IMR-90 (cell line): ENCODE data around the gene SLC4A8.

Experiments used
- BHLHE40 ChIP-seq: fragments of 150-350 bp; IDR thresholded peaks from 2 replicates; pipeline ENCODE4 v1.6.1; 2016; ENCODE audit warnings: mild to moderate bottlenecking, low read depth, low read length
- CEBPB ChIP-seq: IDR thresholded peaks from 2 replicates; pipeline ENCODE4 v1.6.1; 2012; ENCODE audit warnings: low read depth, low read length, improper control_type of control experiment
- MXI1 ChIP-seq: IDR thresholded peaks from 2 replicates; pipeline ENCODE4 v1.6.1; 2012; ENCODE audit warnings: low read depth, mild to moderate bottlenecking, low read length, moderate library complexity, borderline replicate concordance
- POLR2A ChIP-seq: IDR thresholded peaks from 2 replicates; pipeline ENCODE4 v1.6.1; 2012; ENCODE audit warnings: mild to moderate bottlenecking, low read depth, low read length
- RCOR1 ChIP-seq: IDR thresholded peaks from 2 replicates; pipeline ENCODE4 v1.6.1; 2012; ENCODE audit warnings: mild to moderate bottlenecking, low read length, improper control_type of control experiment; ENCODE audit not compliant: insufficient replicate concordance
- RFX5 ChIP-seq: IDR thresholded peaks from 2 replicates; pipeline ENCODE4 v1.8.0; 2012; ENCODE audit warnings: low read depth, mild to moderate bottlenecking, low read length, moderate library complexity
- SMC3 ChIP-seq: fragments of 150-350 bp; IDR thresholded peaks from 2 replicates; pipeline ENCODE4 v1.6.1; 2016; ENCODE audit warnings: low read depth, mild to moderate bottlenecking, antibody characterized with exemption, low read length, moderate library complexity
- TF ChIP-seq, protein P1 (sequence below): conservative IDR thresholded peaks from 2 replicates; pipeline ENCODE4 v1.5.1; 2012; ENCODE audit warnings: mild to moderate bottlenecking, low read depth, low read length, improper control_type of control experiment
- TF ChIP-seq, protein P2 (sequence below): fragments of 150-350 bp; IDR thresholded peaks from 2 replicates; pipeline ENCODE4 v1.6.1; 2017; ENCODE audit warnings: mild to moderate bottlenecking, antibody characterized with exemption, low read length, low read depth

DNA sequence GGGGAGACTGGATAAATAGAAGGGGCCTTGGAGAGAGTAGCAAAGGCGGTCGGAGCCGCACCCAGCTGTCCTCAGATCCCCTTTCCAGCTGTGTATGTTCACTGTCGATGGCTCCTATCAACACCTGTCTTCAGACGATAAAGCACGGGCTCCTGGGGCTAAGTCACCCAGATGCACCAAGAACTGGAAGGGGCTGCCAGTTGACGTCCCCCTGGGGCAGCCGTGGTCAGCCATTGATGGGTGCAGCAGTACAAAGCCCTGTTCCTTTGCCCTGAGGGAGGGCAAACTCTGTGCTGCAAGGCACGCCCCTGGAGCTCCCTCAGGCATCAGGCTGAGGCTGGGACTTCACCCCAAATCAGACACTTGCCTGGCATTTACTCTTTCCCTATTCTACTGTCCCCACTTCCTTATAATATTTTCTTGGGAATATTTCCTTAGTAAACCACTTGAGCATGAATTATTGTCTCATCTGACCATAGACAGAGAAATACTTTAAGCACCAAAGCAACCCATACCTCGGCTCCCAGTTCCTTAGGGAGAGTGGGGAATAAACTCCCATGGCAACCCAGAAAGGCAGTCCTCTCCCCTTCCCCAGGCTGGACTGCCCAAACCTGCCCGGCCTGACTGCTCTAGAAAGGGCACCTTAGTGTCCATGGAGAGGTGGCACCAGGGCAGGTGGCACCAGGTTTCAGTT lies 106.8 kb downstream of the SLC4A8 start:
- TF ChIP-seq, protein P1, sequence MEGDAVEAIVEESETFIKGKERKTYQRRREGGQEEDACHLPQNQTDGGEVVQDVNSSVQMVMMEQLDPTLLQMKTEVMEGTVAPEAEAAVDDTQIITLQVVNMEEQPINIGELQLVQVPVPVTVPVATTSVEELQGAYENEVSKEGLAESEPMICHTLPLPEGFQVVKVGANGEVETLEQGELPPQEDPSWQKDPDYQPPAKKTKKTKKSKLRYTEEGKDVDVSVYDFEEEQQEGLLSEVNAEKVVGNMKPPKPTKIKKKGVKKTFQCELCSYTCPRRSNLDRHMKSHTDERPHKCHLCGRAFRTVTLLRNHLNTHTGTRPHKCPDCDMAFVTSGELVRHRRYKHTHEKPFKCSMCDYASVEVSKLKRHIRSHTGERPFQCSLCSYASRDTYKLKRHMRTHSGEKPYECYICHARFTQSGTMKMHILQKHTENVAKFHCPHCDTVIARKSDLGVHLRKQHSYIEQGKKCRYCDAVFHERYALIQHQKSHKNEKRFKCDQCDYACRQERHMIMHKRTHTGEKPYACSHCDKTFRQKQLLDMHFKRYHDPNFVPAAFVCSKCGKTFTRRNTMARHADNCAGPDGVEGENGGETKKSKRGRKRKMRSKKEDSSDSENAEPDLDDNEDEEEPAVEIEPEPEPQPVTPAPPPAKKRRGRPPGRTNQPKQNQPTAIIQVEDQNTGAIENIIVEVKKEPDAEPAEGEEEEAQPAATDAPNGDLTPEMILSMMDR, result no peak
- no peak for TF ChIP-seq MXI1
- no peak for TF ChIP-seq SMC3
- no peak for TF ChIP-seq POLR2A
- TF ChIP-seq BHLHE40, result no peak
- TF ChIP-seq RCOR1, result no peak
- TF ChIP-seq, protein P2, sequence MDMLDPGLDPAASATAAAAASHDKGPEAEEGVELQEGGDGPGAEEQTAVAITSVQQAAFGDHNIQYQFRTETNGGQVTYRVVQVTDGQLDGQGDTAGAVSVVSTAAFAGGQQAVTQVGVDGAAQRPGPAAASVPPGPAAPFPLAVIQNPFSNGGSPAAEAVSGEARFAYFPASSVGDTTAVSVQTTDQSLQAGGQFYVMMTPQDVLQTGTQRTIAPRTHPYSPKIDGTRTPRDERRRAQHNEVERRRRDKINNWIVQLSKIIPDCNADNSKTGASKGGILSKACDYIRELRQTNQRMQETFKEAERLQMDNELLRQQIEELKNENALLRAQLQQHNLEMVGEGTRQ, result no peak
- TF ChIP-seq CEBPB, result no peak
- no peak for TF ChIP-seq RFX5
